C4-2B (cell line): Measurements from ENCODE around the gene WAPL.
"Not testable (repeated sequence)": the region's sequence is repeated elsewhere in the genome, so short reads cannot be mapped to it uniquely, and the experiment has no call there.

Source experiments
- CTCF ChIP-seq: fragments of 450-650 bp; conservative IDR thresholded peaks from 2 replicates; pipeline ENCODE4 v1.5.1; 2017; ENCODE audit warnings: mild to moderate bottlenecking
- ZFX ChIP-seq: fragments of 450-650 bp; IDR thresholded peaks from 2 replicates; pipeline ENCODE4 v1.6.1; 2017

GRCh38 chr10:86563338-86563737, 41.7 kb upstream of the WAPL start:
- not testable (repeated sequence) for TF ChIP-seq CTCF, ZFX
